HG03103 (cell line): Measurements from ENCODE around the gene RBM47.
"Not testable (repeated sequence)": the region's sequence is repeated elsewhere in the genome, so short reads cannot be mapped to it uniquely, and the experiment has no call there.

Experiments used
- ATAC-seq: cut with Tn5 transposase; IDR thresholded peaks from one replicate; pipeline ENCODE4 v1.9.1; 2021; ENCODE audit warnings: low read depth; ENCODE audit not compliant: unreplicated experiment

RBM47 gene

GRCh38 chr4:40629401-40630334 is at the start of gene RBM47:
Gene RBM47 (minus strand): TSS chr4:40629864. CDS start chr4:40438893, 190,971 bp downstream.
- ATAC-seq, result peak; percentile 35

GRCh38 chr4:40678421-40678820 is 48.8 kb upstream of the RBM47 start:
- no peak for ATAC-seq

GRCh38 chr4:40675166-40675565 is 45.5 kb upstream of the RBM47 start:
- no peak for ATAC-seq

DNA sequence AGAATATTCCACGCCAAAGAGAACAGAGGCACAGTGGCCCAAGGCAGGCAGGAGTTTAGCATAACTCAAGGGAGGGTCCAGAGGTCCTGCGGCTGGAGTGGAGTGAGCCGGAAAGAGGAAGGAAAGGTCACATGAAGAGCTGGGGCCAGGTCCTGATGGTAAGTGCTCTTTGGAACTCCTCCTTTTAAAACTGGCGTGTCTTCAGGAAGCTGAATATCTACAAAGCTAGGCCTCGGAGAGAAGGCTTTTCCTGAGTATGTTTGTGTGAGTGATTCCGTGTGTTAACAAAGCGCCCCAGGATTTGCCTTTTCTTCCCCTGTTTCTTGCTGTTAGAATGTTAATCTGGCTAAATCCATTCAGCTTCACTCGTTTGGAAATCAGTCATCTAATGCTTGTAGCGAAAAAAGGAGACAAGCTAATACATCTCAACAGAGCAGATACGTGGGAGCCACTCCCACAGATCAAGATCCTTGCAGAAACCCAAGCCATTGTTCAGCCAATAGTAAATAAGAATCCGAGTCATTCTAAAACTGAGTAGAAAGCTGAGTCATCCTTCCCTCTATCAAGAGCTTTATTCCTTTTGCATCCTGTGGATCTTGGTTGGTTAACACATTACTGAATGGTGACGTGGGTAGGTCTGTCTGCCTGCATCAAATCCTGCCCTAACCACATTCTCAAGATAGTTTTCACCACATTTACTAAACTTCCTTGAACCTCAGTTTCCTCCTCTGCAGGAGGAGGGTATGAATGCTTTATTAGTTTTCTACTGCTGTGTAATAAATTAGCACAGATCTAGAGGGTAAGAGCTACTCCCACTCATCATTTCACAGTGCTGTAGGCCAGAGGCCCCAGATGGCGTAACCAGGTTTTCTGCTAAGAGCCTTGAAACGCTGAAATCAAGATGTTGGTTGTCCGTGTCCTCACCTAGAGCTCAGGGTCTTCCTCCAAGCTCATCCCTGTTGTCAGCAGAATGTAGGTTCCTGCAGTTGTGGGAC is 43.2 kb upstream of the RBM47 start:
- peak; percentile 82 for ATAC-seq

DNA sequence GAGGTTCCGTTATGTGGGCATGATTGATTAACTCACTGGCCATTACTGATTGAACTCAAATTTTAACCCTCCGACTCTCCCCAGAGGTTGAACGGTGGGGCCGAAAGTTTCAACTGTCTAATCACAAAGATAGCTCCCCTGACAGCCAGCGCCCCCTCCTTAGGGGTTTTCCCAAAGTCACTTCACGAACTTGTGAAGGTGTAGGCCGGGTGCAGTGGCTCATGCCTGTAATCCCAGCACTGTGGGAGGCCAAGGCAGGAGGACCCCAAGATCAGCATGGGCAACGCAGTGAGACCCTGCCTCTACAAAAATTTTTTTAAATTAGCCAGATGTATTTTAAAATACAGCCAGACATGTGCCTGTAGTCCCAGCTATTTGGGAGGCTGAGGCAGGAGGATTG is 39.8 kb upstream of the RBM47 start:
- no peak for ATAC-seq

DNA sequence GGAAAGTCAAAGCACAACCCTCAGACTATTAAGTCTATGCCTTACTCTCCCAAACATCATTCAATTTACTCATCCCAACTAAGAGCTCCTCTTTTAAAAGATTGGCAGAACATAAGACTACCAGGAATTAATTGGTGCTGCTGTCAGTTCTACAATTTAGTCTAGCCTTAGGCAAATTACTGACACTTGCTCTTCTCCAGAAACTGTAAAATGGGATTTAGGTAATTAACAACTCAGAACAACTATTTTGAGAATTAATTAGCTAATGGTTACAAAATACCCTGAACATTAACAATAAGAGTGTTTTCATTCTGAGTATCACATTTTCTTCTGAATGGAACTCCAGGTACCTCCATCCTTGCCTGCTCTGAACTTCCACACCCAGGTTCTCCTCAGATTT is 36.2 kb upstream of the RBM47 start:
- no peak for ATAC-seq

- ATAC-seq, result no peak
Measured at GRCh38 chr4:40662962-40663604, 33.4 kb upstream of the RBM47 start.

DNA sequence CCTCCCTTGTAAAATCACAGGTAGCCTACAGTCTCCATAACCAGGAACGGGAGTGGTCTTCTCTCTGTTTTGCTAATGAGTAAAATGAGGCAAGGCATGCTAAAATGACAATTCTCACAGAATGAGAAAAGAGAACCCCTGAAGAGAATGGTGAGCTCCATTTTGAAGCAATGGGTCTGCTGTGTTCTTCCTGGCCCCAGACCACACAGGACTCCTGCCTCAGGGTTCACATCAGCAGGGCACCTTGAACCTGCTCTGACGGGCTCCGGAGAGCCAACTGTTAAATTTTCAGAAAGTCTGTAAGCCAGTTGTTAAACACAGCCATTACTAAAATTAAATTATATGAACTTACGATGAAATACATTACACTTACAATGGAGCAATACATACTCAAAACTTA is 32.1 kb upstream of the RBM47 start:
- no peak for ATAC-seq

- ATAC-seq, result peak; percentile 84
Measured at GRCh38 chr4:40656201-40656863, 26.7 kb upstream of the RBM47 start.

DNA sequence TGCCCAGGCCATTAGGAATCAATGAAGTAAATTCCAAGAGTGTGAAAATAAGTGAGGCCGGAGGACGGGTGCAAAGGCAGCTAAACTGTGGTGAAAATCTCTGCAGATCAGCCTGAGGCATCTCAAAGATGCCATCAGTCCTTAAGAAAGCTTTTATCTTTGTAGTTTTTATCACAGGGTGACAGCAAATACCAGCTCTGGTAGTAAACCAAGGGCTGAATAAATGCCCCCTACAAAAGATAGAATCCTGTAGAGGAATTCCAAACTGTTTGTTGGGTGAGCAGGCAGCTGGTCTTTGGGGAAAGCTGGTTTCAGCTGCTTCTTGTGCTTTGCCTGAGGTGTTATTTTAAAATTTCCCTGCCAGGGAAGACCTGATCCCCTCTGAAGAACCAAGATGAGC is 21.6 kb upstream of the RBM47 start:
- no peak for ATAC-seq

GRCh38 chr4:40649321-40649720 is 19.7 kb upstream of the RBM47 start:
- ATAC-seq, result no peak

DNA sequence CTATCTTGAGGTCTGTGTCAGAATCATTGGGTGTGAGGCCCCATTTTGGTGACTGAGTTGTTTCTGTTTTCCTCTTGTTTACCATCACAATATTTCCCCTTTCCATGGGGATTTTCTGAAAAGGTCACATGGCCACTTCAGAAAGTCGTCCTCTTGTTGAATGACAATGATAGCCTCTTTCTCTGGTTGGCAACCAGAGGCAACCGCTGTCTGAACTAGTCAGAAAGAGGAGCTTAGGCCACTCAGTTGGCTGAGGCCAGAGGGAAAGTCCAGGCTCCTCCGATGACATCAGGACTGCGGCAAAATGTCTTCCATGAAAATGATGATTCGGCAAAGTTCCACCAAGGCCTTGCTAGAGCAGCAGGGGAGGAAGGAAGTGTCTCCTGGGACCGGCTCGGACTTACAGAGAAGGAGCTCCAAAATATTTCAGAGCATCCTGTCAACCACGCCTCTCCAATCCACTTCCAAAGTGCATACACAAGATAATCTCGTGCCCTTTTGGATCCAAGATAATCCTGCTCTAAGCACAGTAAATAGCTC is 19.1 kb upstream of the RBM47 start:
- ATAC-seq, result no peak

- ATAC-seq, result no peak
Measured at GRCh38 chr4:40648131-40648530, 18.5 kb upstream of the RBM47 start.

- no peak for ATAC-seq
Measured at GRCh38 chr4:40645586-40645985, 15.9 kb upstream of the RBM47 start.

DNA sequence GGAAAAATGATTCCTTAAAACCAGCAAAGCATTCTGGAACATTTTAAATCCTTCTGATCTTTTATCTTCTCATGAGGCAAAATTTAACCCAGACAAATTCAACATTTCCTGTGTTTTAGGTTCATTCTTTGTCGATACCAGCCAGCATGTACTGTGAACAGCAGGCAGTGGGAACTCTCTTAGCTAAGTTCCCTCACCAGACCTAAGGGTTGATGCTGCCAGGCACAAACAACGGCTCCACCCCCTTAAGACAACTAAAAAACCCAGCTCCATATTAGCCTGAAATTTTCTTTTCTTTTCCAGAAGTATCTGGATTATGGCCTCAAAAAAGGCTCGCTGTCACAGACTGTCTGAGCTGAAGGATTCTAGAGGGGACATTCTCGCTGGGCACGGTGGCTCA is 2.4 kb upstream of the RBM47 start:
- ATAC-seq, result no peak

GRCh38 chr4:40630335-40631021 is 814 bp upstream of the RBM47 start:
- peak; percentile 53 for ATAC-seq

DNA sequence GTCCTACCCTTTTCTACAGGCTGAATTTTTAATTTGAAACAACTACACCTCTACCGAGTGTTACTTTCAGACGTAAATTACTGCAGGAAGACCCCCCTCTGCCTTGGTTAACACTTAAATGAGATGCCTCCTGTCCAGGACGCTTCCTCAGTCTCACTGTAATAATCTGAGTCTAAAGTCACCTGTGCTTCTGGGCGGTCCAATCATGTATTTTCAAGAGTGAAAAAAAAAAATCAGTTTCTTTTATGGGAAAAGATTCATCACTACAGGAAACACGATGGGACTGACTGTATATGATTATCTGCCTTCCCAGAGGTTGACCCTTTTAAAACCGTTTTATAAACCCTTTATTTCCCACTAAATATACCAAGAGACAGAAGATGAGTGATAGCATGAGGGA is 776 bp downstream of the RBM47 start:
- no peak for ATAC-seq

DNA sequence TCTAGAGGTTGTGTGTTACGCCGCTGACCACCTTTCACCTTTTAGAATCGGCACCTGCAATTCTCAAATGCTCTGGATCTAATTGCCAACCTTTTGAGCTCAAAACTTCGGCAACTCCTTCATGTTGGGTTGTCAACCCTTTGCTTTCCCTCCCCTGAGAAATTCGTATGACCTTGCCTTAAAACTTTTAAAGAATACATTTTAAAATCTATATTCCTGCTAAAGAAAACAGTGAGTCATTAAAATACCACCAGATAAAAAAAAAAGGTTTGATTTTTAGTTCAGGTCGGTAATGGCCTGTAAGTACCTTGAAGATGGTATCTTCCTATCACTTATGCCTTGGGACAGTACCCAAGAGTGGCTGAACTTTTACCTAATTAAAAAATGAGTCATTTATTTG is 1.3 kb downstream of the RBM47 start:
- ATAC-seq, result not testable (repeated sequence)

DNA sequence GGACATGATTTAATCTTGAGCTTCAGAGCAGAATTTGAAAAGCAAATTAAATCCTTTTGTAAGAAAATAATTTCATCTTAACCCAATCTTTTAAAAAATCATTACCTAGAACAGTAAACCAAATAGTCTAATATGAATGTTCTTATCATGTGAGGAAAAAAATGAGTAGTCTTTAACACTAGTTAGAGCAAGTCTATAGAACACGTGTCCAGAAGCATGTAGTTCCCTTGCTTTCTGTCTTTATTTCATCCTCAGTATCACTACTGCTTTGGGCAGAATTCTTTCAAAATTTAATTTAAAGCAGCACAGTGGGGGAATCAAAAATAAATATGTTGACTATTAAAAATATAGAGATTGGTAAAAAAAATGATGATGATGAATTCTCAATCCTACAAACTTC is 2.1 kb downstream of the RBM47 start:
- no peak for ATAC-seq
